Transverse colon (tissue), 4 donors: ENCODE data around the gene FANCC.
A peak's percentile ranks its signal among the peaks of the same experiment; 100 is the strongest.

Experiments used
- CTCF ChIP-seq, 5 experiments: fragments of 200-600 bp in 3 of 5; fragments of 450-650 bp in 2 of 5; sonication (generic) in 3 of 5; IDR thresholded peaks; 1 replicate in 2 of 5; 2 replicates in 3 of 5; pipeline ENCODE4 v1.5.1; 2016 to 2017; ENCODE audit warnings: antibody characterized with exemption in 5 of 5, inconsistent platforms in 3 of 5, mild to moderate bottlenecking in 2 of 5, moderate library complexity in 1 of 5
- EP300 ChIP-seq: sonication (generic); formaldehyde crosslinking; IDR thresholded peaks from one replicate; pipeline ENCODE4 v1.6.1; 2017; ENCODE audit warnings: antibody characterized with exemption, low read depth
- POLR2A ChIP-seq: fragments of 450-650 bp; IDR thresholded peaks from one replicate; pipeline ENCODE4 v1.6.1; 2016; ENCODE audit warnings: antibody characterized with exemption, mild to moderate bottlenecking, moderate library complexity
- POLR2AphosphoS5 ChIP-seq, 3 donors: sonication (generic); formaldehyde crosslinking; IDR thresholded peaks; one replicate each; pipeline ENCODE4 v1.6.1; 2016; ENCODE audit warnings: antibody characterized with exemption in 3 of 3

GRCh38 chr9:95317119-95317892 lies at the start of gene FANCC:
- TF ChIP-seq CTCF (IDR thresholded peaks at IDR 0.05) (no peak), POLR2A (peak; percentile 48), EP300 (no peak), POLR2AphosphoS5 (IDR thresholded peaks at IDR 0.05) (peak; percentile 34 to 74 (median 42))
